GM13976 (cell line): ENCODE results near the gene ABHD18.
"Not testable (repeated sequence)": the region's sequence is repeated elsewhere in the genome, so short reads cannot be mapped to it uniquely, and the experiment has no call there.

ENCODE experiments used
- DNase-seq: peaks from one replicate; pipeline ENCODE4 v3.0.0; 2012; ENCODE audit warnings: low spot score
- in situ Hi-C: fragments of 300-500 bp; cut with MboI; formaldehyde crosslinking; loops from one replicate; pipeline ENCODE4 v1.12.0; 2022; ENCODE audit warnings: low sequenced_read_pairs, mixed read lengths, inconsistent platforms; ENCODE audit not compliant: unreplicated experiment
- TF ChIP-seq, protein P1 (sequence below): IDR thresholded peaks from 2 replicates; pipeline ENCODE4 v1.5.1; 2012; ENCODE audit warnings: borderline replicate concordance, mild to moderate bottlenecking; ENCODE audit not compliant: insufficient read depth; ENCODE audit errors: extremely low read depth, missing control alignments, control extremely low read depth

Gene ABHD18

DNA sequence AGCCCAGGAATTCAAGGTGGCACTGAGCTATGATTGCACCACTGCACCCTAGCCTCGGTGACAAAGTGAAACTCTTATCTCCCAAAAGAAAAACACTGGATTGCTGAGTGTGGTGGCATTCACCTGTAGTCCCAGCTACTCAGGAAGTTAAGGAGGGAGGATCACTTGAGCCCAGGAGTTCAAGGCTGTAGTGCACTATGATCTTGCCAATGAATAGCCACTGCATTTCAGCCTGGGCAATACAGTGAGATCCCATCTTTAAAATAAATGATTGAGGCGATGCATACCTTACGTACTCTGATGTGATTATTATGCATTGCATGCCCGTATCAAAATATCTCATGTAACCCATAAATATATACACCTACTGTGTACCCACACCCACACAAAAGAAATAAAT lies 64.7 kb downstream of the ABHD18 start:
- DNase-seq, result no peak
- in situ Hi-C loops, result no loop called here
- TF ChIP-seq, protein P1, sequence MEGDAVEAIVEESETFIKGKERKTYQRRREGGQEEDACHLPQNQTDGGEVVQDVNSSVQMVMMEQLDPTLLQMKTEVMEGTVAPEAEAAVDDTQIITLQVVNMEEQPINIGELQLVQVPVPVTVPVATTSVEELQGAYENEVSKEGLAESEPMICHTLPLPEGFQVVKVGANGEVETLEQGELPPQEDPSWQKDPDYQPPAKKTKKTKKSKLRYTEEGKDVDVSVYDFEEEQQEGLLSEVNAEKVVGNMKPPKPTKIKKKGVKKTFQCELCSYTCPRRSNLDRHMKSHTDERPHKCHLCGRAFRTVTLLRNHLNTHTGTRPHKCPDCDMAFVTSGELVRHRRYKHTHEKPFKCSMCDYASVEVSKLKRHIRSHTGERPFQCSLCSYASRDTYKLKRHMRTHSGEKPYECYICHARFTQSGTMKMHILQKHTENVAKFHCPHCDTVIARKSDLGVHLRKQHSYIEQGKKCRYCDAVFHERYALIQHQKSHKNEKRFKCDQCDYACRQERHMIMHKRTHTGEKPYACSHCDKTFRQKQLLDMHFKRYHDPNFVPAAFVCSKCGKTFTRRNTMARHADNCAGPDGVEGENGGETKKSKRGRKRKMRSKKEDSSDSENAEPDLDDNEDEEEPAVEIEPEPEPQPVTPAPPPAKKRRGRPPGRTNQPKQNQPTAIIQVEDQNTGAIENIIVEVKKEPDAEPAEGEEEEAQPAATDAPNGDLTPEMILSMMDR, result no peak

DNA sequence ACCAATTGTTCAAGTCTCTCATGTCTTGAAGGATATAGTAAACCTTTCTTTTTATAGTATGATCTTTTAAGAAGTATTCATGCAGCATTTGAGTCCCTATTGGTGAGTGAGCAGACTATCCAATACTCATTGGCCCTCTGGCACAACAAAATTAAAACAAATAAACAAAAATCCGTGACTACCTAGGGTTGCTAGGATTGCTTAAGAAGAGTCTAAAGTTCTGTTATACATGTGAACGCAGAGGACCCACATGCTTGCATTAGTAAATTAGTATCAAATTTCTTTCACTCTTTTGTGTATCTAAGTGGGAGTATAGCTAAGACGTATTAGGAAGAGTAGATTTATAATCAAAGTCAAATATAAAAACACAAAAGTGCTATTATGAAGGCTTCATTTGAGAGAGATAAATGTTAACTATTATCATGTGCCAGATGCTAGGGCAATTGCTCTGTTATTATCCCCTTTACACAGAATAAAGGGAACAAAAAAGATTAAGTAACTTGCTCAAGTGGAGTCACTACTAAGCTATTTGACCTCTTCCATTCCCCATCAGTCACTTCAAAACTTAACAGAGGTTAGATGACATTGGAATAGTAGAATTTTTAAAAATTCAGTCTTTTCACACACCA lies 66.7 kb downstream of the ABHD18 start:
- TF ChIP-seq, protein P1, result no peak
- in situ Hi-C loops, result no loop called here
- DNase-seq, result no peak

GRCh38 chr4:128039568-128039967 lies 74.4 kb downstream of the ABHD18 start:
- in situ Hi-C loops, result no loop called here
- TF ChIP-seq, protein P1, result no peak
- DNase-seq, result no peak

GRCh38 chr4:128047019-128047418 lies 81.8 kb downstream of the ABHD18 start:
- DNase-seq, in situ Hi-C loops: not testable (repeated sequence)

- in situ Hi-C loops, DNase-seq: not testable (repeated sequence)
Observed at GRCh38 chr4:128047514-128047913, 82.3 kb downstream of the ABHD18 start.

GRCh38 chr4:128051229-128051628 lies 86.0 kb downstream of the ABHD18 start:
- in situ Hi-C loops, DNase-seq: not testable (repeated sequence)

DNA sequence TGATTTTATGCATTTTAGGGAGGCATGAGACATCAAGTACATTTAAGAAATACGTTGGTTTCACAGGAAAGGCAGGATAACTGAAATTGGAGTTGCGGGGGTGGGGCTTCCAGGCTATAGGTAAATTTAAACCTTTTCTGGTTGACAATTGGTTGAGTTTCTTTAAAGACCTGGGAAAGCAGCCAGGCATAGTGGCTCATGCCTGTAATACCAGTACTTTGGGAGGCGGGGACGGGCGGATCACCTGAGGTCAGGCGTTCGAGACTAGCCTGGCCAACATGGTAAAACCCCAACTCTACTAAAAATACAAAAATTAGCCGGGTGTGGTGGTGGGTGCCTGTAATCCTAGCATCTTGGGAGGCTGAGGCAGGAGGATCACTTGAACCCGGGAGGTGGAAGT lies 89.7 kb downstream of the ABHD18 start:
- in situ Hi-C loops, DNase-seq: not testable (repeated sequence)

- DNase-seq, in situ Hi-C loops: not testable (repeated sequence)
Observed at GRCh38 chr4:128055441-128056206, 90.4 kb downstream of the ABHD18 start.

DNA sequence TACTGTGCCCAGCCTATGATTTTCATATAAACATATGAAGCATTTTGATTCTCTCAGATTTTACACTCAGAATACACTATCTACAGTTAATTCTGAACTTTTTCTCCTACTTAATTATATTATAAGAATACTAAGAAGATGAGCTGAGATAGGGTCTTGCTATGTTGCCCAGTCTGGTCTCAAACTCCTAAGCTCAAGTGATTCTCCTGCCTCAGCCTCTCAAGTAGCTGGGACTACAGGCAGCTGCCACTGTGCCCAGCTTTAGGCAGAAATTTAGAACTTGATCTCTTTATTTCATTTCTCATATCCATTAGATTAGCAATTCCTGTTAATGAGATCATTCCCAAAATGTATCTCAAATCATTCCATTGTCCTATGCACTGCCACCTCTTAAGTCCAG lies 91.2 kb downstream of the ABHD18 start:
- in situ Hi-C loops, result no loop called here
- TF ChIP-seq, protein P1, result no peak
- no peak for DNase-seq
